IPS-15b (cell line): ENCODE measurements around the gene LACRT.
"Not testable (repeated sequence)": the region's sequence is repeated elsewhere in the genome, so short reads cannot be mapped to it uniquely, and the experiment has no call there.

Experiments
- H3K27me3 ChIP-seq: one replicate; pipeline ENCODE4 v1.6.1; 2013; ENCODE audit warnings: low read length; ENCODE audit not compliant: control insufficient read depth, insufficient read depth
- H3K36me3 ChIP-seq: one replicate; pipeline ENCODE4 v1.6.1; 2013; ENCODE audit warnings: low read length; ENCODE audit not compliant: control insufficient read depth, insufficient read depth
- H3K4me1 ChIP-seq: one replicate; pipeline ENCODE4 v1.6.1; 2013; ENCODE audit warnings: mild to moderate bottlenecking, low read length; ENCODE audit not compliant: control insufficient read depth, insufficient read depth
- H3K4me3 ChIP-seq: one replicate; pipeline ENCODE4 v1.5.1; 2013; ENCODE audit warnings: low read depth, low read length
- H3K9ac ChIP-seq: one replicate; pipeline ENCODE4 v1.6.1; 2013; ENCODE audit warnings: low read depth, mild to moderate bottlenecking, low read length
- H3K9me3 ChIP-seq: one replicate; pipeline ENCODE4 v1.6.1; 2013; ENCODE audit warnings: mild to moderate bottlenecking, low read length; ENCODE audit not compliant: control insufficient read depth, insufficient read depth

Gene LACRT

GRCh38 chr12:54634795-54635194 lies at the start of gene LACRT:
TSS of gene LACRT (minus strand) at chr12:54634895. CDS start at chr12:54634841, 54 bp downstream.
- no peaks in the 10 kb centered on the region for H3K9me3 ChIP-seq
- H3K4me1 ChIP-seq: peaks cover 2% of the 10 kb centered on the region
- no peaks in the 10 kb centered on the region for H3K27me3 ChIP-seq

DNA sequence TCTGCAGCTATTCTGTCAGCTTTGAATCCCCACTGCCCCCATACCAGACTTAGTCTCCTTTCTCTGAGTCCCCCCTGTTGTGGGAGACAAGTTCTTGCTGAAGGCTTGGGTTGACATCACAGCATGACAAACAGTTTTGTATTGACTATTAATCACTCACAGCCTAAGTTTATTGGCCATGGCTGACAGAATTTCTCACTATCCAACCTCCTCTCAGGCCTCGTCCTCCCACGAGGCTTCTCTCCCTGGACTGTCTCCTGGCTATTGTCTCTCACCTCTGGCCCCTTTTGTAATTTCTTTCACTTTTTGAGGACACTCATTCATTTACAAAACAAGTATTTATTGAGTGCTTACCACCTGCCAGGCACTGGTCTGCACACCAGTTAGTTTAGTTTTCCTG lies 48.7 kb upstream of the LACRT start:
- Histone ChIP-seq H3K27me3 (peaks cover 2% of the 10 kb centered on the region), H3K4me3 (no peak overlapping the region), H3K9ac (no peak overlapping the region), H3K4me1 (peaks cover 21% of the 10 kb centered on the region), H3K36me3 (no peaks in the 10 kb centered on the region), H3K9me3 (no peaks in the 10 kb centered on the region)

More at GRCh38 chr12:54634795-54635194, at the start of gene LACRT:
- H3K9ac ChIP-seq: no peak within 1 kb of the TSS
- no peaks in the 10 kb centered on the region for H3K36me3 ChIP-seq
- no peak within 1 kb of the TSS for H3K4me3 ChIP-seq

DNA sequence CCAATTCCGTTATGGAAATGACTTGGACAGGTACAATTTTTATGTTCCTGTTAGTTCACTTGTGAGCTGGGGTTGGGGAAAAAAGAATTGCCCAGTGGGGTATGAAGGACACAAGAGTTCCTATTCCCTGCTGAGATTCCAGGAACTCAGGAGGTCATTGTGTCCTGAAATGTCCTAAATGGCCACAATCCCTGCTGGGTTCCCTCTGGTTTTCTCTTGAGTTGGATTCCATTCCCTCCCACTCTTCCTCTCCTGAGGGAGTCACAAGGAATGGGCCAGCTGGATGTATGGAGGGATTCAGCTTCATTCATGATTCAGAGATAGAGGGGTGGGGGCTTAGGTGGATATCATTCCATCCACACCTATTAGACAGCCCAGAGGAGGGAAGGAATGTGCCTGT lies 48.0 kb upstream of the LACRT start:
- Histone ChIP-seq H3K4me3 (no peak overlapping the region), H3K9ac (no peak overlapping the region), H3K27me3 (peaks cover 2% of the 10 kb centered on the region), H3K4me1 (peaks cover 25% of the 10 kb centered on the region), H3K9me3 (no peaks in the 10 kb centered on the region), H3K36me3 (no peaks in the 10 kb centered on the region)

DNA sequence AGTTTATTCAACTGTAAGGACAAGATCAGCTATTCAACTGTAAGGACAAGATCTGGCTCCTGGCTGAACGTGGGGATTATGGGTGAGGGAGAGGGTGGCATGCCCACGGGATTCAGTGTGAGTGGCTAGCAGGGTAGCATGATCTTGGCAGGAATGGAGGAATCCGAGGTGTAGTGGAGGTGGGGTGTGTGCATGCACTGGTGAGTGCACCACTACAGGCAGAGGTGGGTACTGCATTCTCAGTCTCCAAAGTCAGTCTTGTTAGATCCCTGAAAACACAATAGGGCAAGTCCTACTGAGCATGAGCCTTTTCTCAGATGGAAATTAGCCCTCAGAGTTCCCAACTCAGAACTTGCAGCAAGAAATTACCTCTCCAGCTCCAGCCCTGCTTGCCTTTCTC lies 45.7 kb upstream of the LACRT start:
- no peak overlapping the region for H3K9ac ChIP-seq
- H3K4me1 ChIP-seq: peaks cover 27% of the 10 kb centered on the region
- no peaks in the 10 kb centered on the region for H3K36me3 ChIP-seq
- no peaks in the 10 kb centered on the region for H3K9me3 ChIP-seq
- peaks cover 2% of the 10 kb centered on the region for H3K27me3 ChIP-seq
- H3K4me3 ChIP-seq: no peak overlapping the region

DNA sequence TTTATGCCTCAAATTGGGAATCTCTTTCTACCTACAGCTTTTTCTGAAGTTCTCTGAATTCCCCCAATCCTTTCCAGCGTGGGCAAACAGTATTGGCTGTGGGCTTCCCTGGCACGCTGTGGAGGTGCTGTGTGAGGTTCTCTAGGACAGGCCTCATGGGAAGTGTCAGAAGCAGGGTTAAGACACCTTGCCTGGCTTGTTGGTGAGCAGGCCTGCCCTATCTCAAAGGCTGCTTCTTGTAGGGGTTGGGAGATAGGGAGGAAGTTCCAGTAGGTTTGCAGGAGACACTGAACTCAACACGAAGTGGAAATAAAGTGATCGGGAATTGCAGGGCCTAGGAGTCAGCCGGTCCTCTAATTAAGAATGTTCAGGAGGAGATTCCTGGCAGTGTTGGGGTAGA lies 43.4 kb upstream of the LACRT start:
- no peaks in the 10 kb centered on the region for H3K36me3 ChIP-seq
- peaks cover 16% of the 10 kb centered on the region for H3K4me1 ChIP-seq
- no peak overlapping the region for H3K4me3 ChIP-seq
- H3K27me3 ChIP-seq: no peaks in the 10 kb centered on the region
- no peaks in the 10 kb centered on the region for H3K9me3 ChIP-seq
- H3K9ac ChIP-seq: no peak overlapping the region

DNA sequence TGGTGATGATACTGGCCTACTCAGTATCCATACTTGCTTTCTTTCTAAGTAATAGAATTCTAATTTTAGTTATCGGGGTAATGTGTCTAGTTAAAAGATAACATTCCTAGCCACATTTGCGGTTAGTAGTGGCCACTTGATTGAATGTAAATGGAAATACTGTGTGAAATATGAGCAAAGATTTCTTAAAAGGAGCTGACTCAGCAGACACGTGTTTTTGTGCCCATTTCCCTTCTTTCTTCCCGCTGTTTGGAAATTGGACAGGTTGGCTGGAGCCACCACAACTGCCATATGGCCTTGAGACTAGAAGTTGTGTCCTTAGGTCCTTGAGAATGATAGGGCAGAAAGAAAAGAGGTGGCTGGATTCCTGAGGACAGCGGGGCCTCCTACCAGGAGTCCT lies 33.2 kb upstream of the LACRT start:
- Histone ChIP-seq H3K4me3 (no peak overlapping the region), H3K9ac (no peak overlapping the region), H3K36me3 (no peaks in the 10 kb centered on the region), H3K4me1 (no peaks in the 10 kb centered on the region), H3K27me3 (no peaks in the 10 kb centered on the region), H3K9me3 (no peaks in the 10 kb centered on the region)

DNA sequence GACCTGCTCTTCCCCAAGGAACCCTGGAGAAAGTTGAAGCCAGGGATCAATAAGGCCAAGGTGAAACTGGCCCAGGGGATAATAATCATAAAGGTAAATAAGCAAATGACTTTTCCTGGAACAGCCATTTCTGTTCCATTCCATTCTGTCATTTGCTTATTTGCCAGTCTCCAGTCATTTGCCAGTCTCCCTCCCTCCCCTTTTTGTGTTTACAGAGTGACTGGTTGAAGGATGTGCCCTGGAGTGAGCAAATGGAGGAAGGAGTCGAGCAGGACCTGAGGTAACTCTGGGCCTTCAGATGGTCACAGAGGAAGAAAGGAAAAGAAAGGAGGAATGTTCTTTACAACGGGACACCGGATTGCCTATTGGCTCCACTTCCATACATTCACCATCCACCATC lies 31.3 kb upstream of the LACRT start:
- Histone ChIP-seq H3K4me1 (no peaks in the 10 kb centered on the region), H3K9me3 (no peaks in the 10 kb centered on the region), H3K27me3 (no peaks in the 10 kb centered on the region), H3K36me3 (no peaks in the 10 kb centered on the region), H3K4me3 (no peak overlapping the region), H3K9ac (no peak overlapping the region)

GRCh38 chr12:54665022-54665635 lies 30.4 kb upstream of the LACRT start:
- H3K27me3 ChIP-seq, H3K9ac ChIP-seq, H3K4me3 ChIP-seq, H3K9me3 ChIP-seq, H3K4me1 ChIP-seq, H3K36me3 ChIP-seq: not testable (repeated sequence)

GRCh38 chr12:54663603-54664002 lies 28.9 kb upstream of the LACRT start:
- Histone ChIP-seq H3K4me3 (no peak overlapping the region), H3K9ac (no peak overlapping the region), H3K4me1 (no peaks in the 10 kb centered on the region), H3K27me3 (no peaks in the 10 kb centered on the region), H3K36me3 (no peaks in the 10 kb centered on the region), H3K9me3 (no peaks in the 10 kb centered on the region)

DNA sequence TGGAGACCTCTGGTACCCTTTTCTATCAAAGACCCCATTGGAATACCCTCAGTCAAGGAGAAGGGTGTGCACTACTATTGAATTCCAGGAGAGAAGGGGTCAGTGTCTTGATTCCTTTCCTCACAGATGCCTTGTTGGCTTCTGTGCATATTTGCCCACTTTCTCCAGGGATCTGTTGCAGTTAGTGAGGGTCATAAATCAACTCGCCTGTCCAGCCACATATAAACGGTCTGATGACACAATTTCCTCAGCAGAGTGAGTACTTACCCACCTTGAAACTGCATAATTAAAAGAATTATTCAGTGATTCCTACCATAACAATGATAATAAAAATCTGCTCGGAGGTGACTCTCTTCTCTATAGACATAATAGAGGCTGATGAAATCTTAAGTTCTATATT lies 27.3 kb upstream of the LACRT start:
- H3K4me3 ChIP-seq: no peak overlapping the region
- H3K4me1 ChIP-seq: no peaks in the 10 kb centered on the region
- no peaks in the 10 kb centered on the region for H3K36me3 ChIP-seq
- peaks cover 7% of the 10 kb centered on the region for H3K27me3 ChIP-seq
- no peaks in the 10 kb centered on the region for H3K9me3 ChIP-seq
- H3K9ac ChIP-seq: no peak overlapping the region

DNA sequence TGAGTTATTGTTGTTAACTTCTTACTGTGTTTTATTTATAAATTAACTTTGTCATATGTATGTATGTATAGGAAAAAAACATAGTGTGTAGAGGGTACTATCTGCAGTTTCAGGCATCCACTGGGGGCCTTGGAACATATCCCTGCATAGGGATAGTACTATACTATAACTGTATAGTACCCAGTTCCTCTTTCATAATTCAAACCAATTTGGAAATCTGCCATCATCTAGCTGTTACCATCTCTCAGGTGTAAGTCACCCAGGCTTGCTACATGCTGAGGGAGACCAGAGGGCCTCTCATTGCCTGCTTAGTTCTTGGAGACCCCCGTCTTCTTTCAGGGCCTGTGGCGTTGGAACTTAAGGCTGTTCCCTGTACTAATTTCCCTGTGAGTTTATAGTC lies 26.4 kb upstream of the LACRT start:
- H3K36me3 ChIP-seq: no peaks in the 10 kb centered on the region
- peaks cover 7% of the 10 kb centered on the region for H3K27me3 ChIP-seq
- H3K4me3 ChIP-seq: no peak overlapping the region
- no peak overlapping the region for H3K9ac ChIP-seq
- no peaks in the 10 kb centered on the region for H3K4me1 ChIP-seq
- H3K9me3 ChIP-seq: no peaks in the 10 kb centered on the region

GRCh38 chr12:54660320-54660962 lies 25.7 kb upstream of the LACRT start:
- H3K4me3 ChIP-seq: no peak overlapping the region
- no peaks in the 10 kb centered on the region for H3K36me3 ChIP-seq
- no peak overlapping the region for H3K9ac ChIP-seq
- H3K27me3 ChIP-seq: peaks cover 7% of the 10 kb centered on the region
- H3K4me1 ChIP-seq: no peaks in the 10 kb centered on the region
- H3K9me3 ChIP-seq: no peaks in the 10 kb centered on the region
